Measurements from ENCODE around the gene MSI2. TPM values are rescaled to one million over a fixed set of nuclear protein-coding genes. Genes with fewer than 3 reads are reported as not detected.
A peak's percentile ranks its signal among the peaks of the same experiment; 100 is the strongest.

MSI2 gene
- total RNA-seq, 2 experiments from 2014 or later = 117 to 120 TPM

- DNase-seq = no peak
- Mint-ChIP-seq H3K27ac (no peak overlapping the region), H3K4me1 (peaks cover 22% of the 10 kb centered on the region), H3K27me3 (no peaks in the 10 kb centered on the region), H3K9me3 (ENCODE audit: low read depth) (no peaks in the 10 kb centered on the region), H3K36me3 (no peaks in the 10 kb centered on the region), H3K4me3 (no peak overlapping the region)
- CTCF ChIA-PET = no interaction called here
- no peak for ATAC-seq
Measured at GRCh38 chr17:57533684-57534305, 277.5 kb downstream of the MSI2 start.

GRCh38 chr17:57534863-57535248 lies 278.5 kb downstream of the MSI2 start:
- no peak overlapping the region for H3K4me3 Mint-ChIP-seq
- H3K4me1 Mint-ChIP-seq = peaks cover 17% of the 10 kb centered on the region
- H3K27me3 Mint-ChIP-seq = no peaks in the 10 kb centered on the region
- no peak for ATAC-seq
- H3K27ac Mint-ChIP-seq = no peak overlapping the region
- DNase-seq = no peak
- CTCF ChIA-PET = no interaction called here
- no peaks in the 10 kb centered on the region for H3K9me3 Mint-ChIP-seq (ENCODE audit: low read depth)
- no peaks in the 10 kb centered on the region for H3K36me3 Mint-ChIP-seq

- no peaks in the 10 kb centered on the region for H3K36me3 Mint-ChIP-seq
- H3K27ac Mint-ChIP-seq = no peak overlapping the region
- CTCF ChIA-PET = interaction anchor here (2.4 kb wide), 1 partner anchor 292 kb away, joined by 8 read pairs; no protein-coding TSS in a partner anchor
- no peaks in the 10 kb centered on the region for H3K27me3 Mint-ChIP-seq
- DNase-seq = no peak
- peaks cover 12% of the 10 kb centered on the region for H3K4me1 Mint-ChIP-seq
- no peak overlapping the region for H3K4me3 Mint-ChIP-seq
- no peaks in the 10 kb centered on the region for H3K9me3 Mint-ChIP-seq (ENCODE audit: low read depth)
- ATAC-seq = no peak
Measured at GRCh38 chr17:57535249-57535966, 279.1 kb downstream of the MSI2 start.

GRCh38 chr17:57536289-57536688 lies 280.0 kb downstream of the MSI2 start:
- Mint-ChIP-seq H3K27ac (no peak overlapping the region), H3K36me3 (no peaks in the 10 kb centered on the region), H3K9me3 (ENCODE audit: low read depth) (no peaks in the 10 kb centered on the region), H3K4me1 (peaks cover 4% of the 10 kb centered on the region), H3K4me3 (no peak overlapping the region), H3K27me3 (no peaks in the 10 kb centered on the region)
- no peak for DNase-seq
- no peak for ATAC-seq
- CTCF ChIA-PET = interaction anchor here (2.4 kb wide), 1 partner anchor 293 kb away, joined by 8 read pairs; no protein-coding TSS in a partner anchor

GRCh38 chr17:57536789-57537523 lies 280.6 kb downstream of the MSI2 start:
- Mint-ChIP-seq H3K27ac (peak overlapping the region; percentile 67), H3K4me1 (peaks cover 4% of the 10 kb centered on the region), H3K27me3 (no peaks in the 10 kb centered on the region), H3K36me3 (no peaks in the 10 kb centered on the region), H3K4me3 (no peak overlapping the region), H3K9me3 (ENCODE audit: low read depth) (no peaks in the 10 kb centered on the region)
- no peak for DNase-seq
- CTCF ChIA-PET = interaction anchor here (2.4 kb wide), 1 partner anchor 294 kb away, joined by 8 read pairs; no protein-coding TSS in a partner anchor
- ATAC-seq = no peak

GRCh38 chr17:57537524-57538410 lies 281.4 kb downstream of the MSI2 start:
- Mint-ChIP-seq H3K27ac (peak overlapping the region; percentile 67), H3K4me3 (no peak overlapping the region), H3K4me1 (peaks cover 4% of the 10 kb centered on the region), H3K9me3 (ENCODE audit: low read depth) (no peaks in the 10 kb centered on the region), H3K36me3 (no peaks in the 10 kb centered on the region), H3K27me3 (no peaks in the 10 kb centered on the region)
- no peak for ATAC-seq
- CTCF ChIA-PET = interaction anchor here (2.4 kb wide), 1 partner anchor 295 kb away, joined by 8 read pairs; no protein-coding TSS in a partner anchor
- DNase-seq = no peak

- CTCF ChIA-PET = interaction anchor here (1.3 kb wide), 1 partner anchor 244 kb away, joined by 3 read pairs; no protein-coding TSS in a partner anchor
- Mint-ChIP-seq H3K36me3 (no peaks in the 10 kb centered on the region), H3K4me3 (no peak overlapping the region), H3K27ac (no peak overlapping the region), H3K4me1 (peaks cover 5% of the 10 kb centered on the region), H3K9me3 (ENCODE audit: low read depth) (no peaks in the 10 kb centered on the region), H3K27me3 (no peaks in the 10 kb centered on the region)
- DNase-seq (no peak), ATAC-seq (no peak)
Measured at GRCh38 chr17:57538736-57539456, 282.6 kb downstream of the MSI2 start.

GRCh38 chr17:57539529-57540301 lies 283.4 kb downstream of the MSI2 start:
- CTCF ChIA-PET = interaction anchor here (1.3 to 1.7 kb wide), 2 partner anchors 132 to 243 kb away, joined by 3 to 4 read pairs; no protein-coding TSS in a partner anchor

GRCh38 chr17:57540596-57540995 lies 284.3 kb downstream of the MSI2 start:
- no peak for ATAC-seq
- Mint-ChIP-seq H3K36me3 (no peaks in the 10 kb centered on the region), H3K4me1 (peaks cover 6% of the 10 kb centered on the region), H3K9me3 (ENCODE audit: low read depth) (no peaks in the 10 kb centered on the region), H3K27me3 (no peaks in the 10 kb centered on the region), H3K27ac (no peak overlapping the region), H3K4me3 (no peak overlapping the region)
- CTCF ChIA-PET = interaction anchor here (1.5 to 1.7 kb wide), 2 partner anchors 131 to 243 kb away, joined by 4 read pairs; no protein-coding TSS in a partner anchor
- no peak for DNase-seq

More at GRCh38 chr17:57539529-57540301, 283.4 kb downstream of the MSI2 start:
- no peaks in the 10 kb centered on the region for H3K9me3 Mint-ChIP-seq (ENCODE audit: low read depth)
- no peaks in the 10 kb centered on the region for H3K27me3 Mint-ChIP-seq
- no peak overlapping the region for H3K4me3 Mint-ChIP-seq
- no peak overlapping the region for H3K27ac Mint-ChIP-seq
- H3K36me3 Mint-ChIP-seq = no peaks in the 10 kb centered on the region
- no peak for ATAC-seq
- peaks cover 6% of the 10 kb centered on the region for H3K4me1 Mint-ChIP-seq
- no peak for DNase-seq

GRCh38 chr17:57541049-57541448 lies 284.7 kb downstream of the MSI2 start:
- CTCF ChIA-PET = interaction anchor here (1.5 to 1.7 kb wide), 2 partner anchors 131 to 242 kb away, joined by 4 read pairs; no protein-coding TSS in a partner anchor
- no peaks in the 10 kb centered on the region for H3K27me3 Mint-ChIP-seq
- H3K27ac Mint-ChIP-seq = no peak overlapping the region
- H3K4me3 Mint-ChIP-seq = no peak overlapping the region
- no peak for DNase-seq
- H3K4me1 Mint-ChIP-seq = peaks cover 6% of the 10 kb centered on the region
- H3K36me3 Mint-ChIP-seq = no peaks in the 10 kb centered on the region
- H3K9me3 Mint-ChIP-seq (ENCODE audit: low read depth) = no peaks in the 10 kb centered on the region
- ATAC-seq = no peak

- ATAC-seq = no peak
- H3K9me3 Mint-ChIP-seq (ENCODE audit: low read depth) = no peaks in the 10 kb centered on the region
- H3K4me1 Mint-ChIP-seq = peaks cover 6% of the 10 kb centered on the region
- CTCF ChIA-PET = interaction anchor here (0.6 to 1.5 kb wide), 3 partner anchors 65 to 299 kb away, joined by 3 to 4 read pairs (median 4); no protein-coding TSS in a partner anchor
- DNase-seq = no peak
- H3K27ac Mint-ChIP-seq = no peak overlapping the region
- H3K36me3 Mint-ChIP-seq = no peaks in the 10 kb centered on the region
- no peak overlapping the region for H3K4me3 Mint-ChIP-seq
- no peaks in the 10 kb centered on the region for H3K27me3 Mint-ChIP-seq
Measured at GRCh38 chr17:57541472-57542394, 285.4 kb downstream of the MSI2 start.

Measured in activated CD8-positive, alpha-beta memory T cell treated with anti-CD3 and anti-CD28 coated beads, Interleukin-2, amount 10 ng/mL, durations not matched to agents 7 days and 5 days (primary cell).